Measurements from ENCODE around the gene TRIM33. TPM values are rescaled to one million over a fixed set of nuclear protein-coding genes. Genes with fewer than 3 reads are reported as not detected.

Gene TRIM33
- total and polyA plus RNA-seq, 2 of the 8 experiments (the other 6 are each of a cell fraction or from before 2014, with no cell fraction given): 17.1 to 52.3 TPM

DNA sequence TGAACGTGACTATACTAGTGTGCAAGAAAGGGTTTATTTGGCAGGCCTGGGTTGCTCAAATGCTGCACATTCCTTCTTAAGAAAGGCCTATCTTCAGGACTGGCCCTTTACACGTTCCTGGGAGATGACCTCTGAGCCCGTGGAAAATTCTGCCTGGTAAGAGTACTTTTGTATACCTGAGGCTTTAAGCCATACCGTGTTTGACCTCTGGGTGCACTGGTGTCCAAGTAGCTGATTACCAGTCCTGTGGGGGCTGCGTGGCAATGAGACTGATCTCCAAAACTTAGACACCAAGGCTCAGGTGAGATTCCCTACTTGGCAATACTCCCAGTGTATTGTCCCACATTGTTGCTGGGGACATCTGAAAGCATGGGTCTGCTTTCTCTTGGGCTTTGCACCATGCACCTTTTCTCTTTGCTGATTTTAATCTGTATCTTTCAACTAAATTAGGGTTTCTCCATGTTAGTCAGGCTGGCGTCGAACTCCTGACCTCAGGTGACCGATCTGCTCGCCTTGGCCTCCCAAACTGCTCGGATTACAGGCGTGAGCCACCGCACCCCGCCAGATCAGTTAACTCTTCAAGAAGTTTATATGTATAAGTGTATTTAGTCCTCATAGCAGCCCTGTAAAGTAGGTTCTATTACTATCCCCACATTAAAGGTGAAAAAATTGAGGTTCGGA lies 44.5 kb downstream of the TRIM33 start (continued):
- TF ChIP-seq, protein P1, sequence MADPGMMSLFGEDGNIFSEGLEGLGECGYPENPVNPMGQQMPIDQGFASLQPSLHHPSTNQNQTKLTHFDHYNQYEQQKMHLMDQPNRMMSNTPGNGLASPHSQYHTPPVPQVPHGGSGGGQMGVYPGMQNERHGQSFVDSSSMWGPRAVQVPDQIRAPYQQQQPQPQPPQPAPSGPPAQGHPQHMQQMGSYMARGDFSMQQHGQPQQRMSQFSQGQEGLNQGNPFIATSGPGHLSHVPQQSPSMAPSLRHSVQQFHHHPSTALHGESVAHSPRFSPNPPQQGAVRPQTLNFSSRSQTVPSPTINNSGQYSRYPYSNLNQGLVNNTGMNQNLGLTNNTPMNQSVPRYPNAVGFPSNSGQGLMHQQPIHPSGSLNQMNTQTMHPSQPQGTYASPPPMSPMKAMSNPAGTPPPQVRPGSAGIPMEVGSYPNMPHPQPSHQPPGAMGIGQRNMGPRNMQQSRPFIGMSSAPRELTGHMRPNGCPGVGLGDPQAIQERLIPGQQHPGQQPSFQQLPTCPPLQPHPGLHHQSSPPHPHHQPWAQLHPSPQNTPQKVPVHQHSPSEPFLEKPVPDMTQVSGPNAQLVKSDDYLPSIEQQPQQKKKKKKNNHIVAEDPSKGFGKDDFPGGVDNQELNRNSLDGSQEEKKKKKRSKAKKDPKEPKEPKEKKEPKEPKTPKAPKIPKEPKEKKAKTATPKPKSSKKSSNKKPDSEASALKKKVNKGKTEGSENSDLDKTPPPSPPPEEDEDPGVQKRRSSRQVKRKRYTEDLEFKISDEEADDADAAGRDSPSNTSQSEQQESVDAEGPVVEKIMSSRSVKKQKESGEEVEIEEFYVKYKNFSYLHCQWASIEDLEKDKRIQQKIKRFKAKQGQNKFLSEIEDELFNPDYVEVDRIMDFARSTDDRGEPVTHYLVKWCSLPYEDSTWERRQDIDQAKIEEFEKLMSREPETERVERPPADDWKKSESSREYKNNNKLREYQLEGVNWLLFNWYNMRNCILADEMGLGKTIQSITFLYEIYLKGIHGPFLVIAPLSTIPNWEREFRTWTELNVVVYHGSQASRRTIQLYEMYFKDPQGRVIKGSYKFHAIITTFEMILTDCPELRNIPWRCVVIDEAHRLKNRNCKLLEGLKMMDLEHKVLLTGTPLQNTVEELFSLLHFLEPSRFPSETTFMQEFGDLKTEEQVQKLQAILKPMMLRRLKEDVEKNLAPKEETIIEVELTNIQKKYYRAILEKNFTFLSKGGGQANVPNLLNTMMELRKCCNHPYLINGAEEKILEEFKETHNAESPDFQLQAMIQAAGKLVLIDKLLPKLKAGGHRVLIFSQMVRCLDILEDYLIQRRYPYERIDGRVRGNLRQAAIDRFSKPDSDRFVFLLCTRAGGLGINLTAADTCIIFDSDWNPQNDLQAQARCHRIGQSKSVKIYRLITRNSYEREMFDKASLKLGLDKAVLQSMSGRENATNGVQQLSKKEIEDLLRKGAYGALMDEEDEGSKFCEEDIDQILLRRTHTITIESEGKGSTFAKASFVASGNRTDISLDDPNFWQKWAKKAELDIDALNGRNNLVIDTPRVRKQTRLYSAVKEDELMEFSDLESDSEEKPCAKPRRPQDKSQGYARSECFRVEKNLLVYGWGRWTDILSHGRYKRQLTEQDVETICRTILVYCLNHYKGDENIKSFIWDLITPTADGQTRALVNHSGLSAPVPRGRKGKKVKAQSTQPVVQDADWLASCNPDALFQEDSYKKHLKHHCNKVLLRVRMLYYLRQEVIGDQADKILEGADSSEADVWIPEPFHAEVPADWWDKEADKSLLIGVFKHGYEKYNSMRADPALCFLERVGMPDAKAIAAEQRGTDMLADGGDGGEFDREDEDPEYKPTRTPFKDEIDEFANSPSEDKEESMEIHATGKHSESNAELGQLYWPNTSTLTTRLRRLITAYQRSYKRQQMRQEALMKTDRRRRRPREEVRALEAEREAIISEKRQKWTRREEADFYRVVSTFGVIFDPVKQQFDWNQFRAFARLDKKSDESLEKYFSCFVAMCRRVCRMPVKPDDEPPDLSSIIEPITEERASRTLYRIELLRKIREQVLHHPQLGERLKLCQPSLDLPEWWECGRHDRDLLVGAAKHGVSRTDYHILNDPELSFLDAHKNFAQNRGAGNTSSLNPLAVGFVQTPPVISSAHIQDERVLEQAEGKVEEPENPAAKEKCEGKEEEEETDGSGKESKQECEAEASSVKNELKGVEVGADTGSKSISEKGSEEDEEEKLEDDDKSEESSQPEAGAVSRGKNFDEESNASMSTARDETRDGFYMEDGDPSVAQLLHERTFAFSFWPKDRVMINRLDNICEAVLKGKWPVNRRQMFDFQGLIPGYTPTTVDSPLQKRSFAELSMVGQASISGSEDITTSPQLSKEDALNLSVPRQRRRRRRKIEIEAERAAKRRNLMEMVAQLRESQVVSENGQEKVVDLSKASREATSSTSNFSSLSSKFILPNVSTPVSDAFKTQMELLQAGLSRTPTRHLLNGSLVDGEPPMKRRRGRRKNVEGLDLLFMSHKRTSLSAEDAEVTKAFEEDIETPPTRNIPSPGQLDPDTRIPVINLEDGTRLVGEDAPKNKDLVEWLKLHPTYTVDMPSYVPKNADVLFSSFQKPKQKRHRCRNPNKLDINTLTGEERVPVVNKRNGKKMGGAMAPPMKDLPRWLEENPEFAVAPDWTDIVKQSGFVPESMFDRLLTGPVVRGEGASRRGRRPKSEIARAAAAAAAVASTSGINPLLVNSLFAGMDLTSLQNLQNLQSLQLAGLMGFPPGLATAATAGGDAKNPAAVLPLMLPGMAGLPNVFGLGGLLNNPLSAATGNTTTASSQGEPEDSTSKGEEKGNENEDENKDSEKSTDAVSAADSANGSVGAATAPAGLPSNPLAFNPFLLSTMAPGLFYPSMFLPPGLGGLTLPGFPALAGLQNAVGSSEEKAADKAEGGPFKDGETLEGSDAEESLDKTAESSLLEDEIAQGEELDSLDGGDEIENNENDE (IDR thresholded peaks at IDR 0.05; ENCODE audit: insufficient replicate concordance, low read length): no peak
- no peak for TF ChIP-seq POU5F1 (IDR thresholded peaks at IDR 0.05; ENCODE audit: low read depth, low read length)
- TF ChIP-seq, protein P2, sequence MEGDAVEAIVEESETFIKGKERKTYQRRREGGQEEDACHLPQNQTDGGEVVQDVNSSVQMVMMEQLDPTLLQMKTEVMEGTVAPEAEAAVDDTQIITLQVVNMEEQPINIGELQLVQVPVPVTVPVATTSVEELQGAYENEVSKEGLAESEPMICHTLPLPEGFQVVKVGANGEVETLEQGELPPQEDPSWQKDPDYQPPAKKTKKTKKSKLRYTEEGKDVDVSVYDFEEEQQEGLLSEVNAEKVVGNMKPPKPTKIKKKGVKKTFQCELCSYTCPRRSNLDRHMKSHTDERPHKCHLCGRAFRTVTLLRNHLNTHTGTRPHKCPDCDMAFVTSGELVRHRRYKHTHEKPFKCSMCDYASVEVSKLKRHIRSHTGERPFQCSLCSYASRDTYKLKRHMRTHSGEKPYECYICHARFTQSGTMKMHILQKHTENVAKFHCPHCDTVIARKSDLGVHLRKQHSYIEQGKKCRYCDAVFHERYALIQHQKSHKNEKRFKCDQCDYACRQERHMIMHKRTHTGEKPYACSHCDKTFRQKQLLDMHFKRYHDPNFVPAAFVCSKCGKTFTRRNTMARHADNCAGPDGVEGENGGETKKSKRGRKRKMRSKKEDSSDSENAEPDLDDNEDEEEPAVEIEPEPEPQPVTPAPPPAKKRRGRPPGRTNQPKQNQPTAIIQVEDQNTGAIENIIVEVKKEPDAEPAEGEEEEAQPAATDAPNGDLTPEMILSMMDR (IDR thresholded peaks at IDR 0.05; ENCODE audit: control extremely low read depth in 1 of 3, insufficient read depth in 1 of 3, low read depth in 1 of 3, low read length in 3 of 3): peak in 2 of 3 experiments; percentile 10 to 17; a peak in 2 of 4 replicates
